Skeletal muscle cell (primary cell): ENCODE data around the gene MTG1.
A peak's percentile ranks its signal among the peaks of the same experiment; 100 is the strongest.

Source experiments
- DNase-seq: peaks from one replicate; pipeline ENCODE4 v3.0.0-alpha.2; 2010; ENCODE audit warnings: low read depth
- H3K4me3 ChIP-seq: 2 replicates; pipeline ENCODE4 v1.5.1; 2011; ENCODE audit warnings: low read depth, mild to moderate bottlenecking, control low read depth, low read length, moderate library complexity

MTG1 gene

DNA sequence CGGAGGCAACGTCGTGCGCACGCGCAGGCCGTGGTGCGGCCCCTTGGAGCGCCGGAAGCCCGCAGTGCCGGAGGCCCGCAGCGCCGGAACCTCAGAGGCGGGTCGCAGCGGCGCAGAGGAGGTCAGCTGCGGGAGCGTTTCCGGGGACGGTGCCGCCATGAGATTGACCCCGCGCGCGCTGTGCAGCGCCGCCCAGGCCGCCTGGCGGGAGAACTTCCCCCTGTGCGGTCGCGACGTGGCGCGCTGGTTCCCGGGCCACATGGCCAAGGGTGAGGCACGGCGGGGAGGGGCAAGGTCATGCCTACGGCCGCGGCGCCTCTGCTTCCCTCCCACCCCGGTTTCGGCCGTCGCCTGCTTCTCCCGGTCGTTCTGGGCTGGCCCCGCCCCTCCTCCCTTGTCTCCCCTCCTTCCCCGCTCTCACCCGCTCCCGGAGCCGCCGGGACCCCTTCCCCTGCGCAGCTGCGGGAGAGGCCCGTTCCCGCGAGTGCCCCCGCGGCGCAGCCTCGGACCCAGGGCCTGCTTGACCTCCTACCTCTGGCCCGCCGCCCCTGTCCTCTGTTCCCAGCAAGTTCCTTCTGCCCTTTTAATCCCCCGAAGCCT lies at the start of gene MTG1:
TSS of gene MTG1 (plus strand) at position 94 of the 600 bp plus-strand sequence. CDS start at position 158, 64 bp downstream.
- peak within 1 kb of the TSS; percentile 96 for H3K4me3 ChIP-seq
- DNase-seq, result peak; percentile 65

GRCh38 chr10:133344236-133344635 lies 49.7 kb upstream of the MTG1 start:
- no peak for DNase-seq
- no peak overlapping the region for H3K4me3 ChIP-seq

DNA sequence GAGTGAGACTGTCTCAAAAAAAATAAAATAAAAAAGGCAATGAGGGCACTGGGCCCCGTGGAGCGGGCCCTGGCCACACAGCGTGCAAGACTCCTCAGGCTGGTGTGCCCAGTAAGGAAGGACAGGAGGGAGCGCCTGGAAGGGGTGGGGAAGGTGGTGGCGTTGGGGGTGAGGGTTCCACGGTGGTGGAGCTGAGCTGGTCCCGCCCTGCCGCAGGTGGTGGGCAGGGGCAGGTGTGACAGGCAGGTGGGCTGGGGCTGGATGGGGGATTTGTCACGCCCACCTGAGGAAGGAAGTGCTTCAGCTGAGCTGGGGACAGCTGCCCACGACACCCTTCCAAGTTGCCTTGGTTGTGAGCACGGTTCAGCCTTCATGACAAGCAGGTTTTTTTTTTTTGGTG lies 47.5 kb upstream of the MTG1 start:
- DNase-seq, result no peak
- H3K4me3 ChIP-seq, result no peak overlapping the region

- no peak overlapping the region for H3K4me3 ChIP-seq
- DNase-seq, result no peak
These were observed 46.0 kb upstream of the MTG1 start for GRCh38 chr10:133347710-133348517.

GRCh38 chr10:133349160-133349568 lies 44.8 kb upstream of the MTG1 start:
- no peak for DNase-seq
- no peak overlapping the region for H3K4me3 ChIP-seq

DNA sequence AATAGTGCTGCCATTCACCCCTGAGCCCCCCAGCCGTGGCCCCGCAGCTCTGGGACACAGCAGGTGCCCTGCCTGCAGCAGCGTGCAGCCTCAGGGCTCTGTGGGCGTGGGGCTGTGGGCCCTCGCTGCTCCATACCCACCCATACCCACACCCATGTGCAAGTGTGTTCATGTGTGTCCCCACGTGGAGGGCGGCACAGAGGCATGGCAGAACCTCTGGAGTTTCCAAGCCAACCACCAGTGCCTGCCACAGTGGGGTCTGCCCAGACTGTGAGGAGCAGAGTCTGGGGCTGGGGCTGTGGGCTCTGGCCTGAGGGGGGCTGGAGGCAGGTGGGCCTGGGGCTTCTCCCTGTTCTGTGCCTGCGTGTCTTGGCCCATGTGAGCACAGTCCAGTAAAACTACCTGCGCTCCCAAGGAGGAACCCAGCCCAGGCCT lies 44.4 kb upstream of the MTG1 start:
- H3K4me3 ChIP-seq, result no peak overlapping the region
- no peak for DNase-seq

GRCh38 chr10:133350283-133350949 lies 43.5 kb upstream of the MTG1 start:
- H3K4me3 ChIP-seq, result no peak overlapping the region
- DNase-seq, result no peak

DNA sequence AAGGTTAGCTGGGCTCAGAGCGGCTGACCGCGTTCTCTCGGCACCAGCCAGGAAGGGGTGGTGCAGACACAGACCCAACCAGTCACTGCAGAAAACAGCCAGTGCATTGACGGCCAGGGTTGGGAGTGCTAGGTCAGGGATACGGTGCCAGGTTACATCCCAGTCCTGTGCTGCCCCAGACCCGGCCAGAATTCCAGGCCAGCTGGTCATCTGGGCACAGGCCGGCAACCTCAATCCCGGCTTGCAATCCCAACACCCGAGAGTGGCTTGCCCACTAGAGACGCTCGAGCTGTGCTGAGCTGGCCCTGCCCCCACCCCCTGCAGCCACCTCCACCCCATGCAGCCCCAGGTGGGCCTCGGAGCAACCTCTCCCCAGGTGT lies 43.0 kb upstream of the MTG1 start:
- DNase-seq, result no peak
- no peak overlapping the region for H3K4me3 ChIP-seq

- no peak overlapping the region for H3K4me3 ChIP-seq
These were observed 42.3 kb upstream of the MTG1 start for GRCh38 chr10:133351408-133352318.

DNA sequence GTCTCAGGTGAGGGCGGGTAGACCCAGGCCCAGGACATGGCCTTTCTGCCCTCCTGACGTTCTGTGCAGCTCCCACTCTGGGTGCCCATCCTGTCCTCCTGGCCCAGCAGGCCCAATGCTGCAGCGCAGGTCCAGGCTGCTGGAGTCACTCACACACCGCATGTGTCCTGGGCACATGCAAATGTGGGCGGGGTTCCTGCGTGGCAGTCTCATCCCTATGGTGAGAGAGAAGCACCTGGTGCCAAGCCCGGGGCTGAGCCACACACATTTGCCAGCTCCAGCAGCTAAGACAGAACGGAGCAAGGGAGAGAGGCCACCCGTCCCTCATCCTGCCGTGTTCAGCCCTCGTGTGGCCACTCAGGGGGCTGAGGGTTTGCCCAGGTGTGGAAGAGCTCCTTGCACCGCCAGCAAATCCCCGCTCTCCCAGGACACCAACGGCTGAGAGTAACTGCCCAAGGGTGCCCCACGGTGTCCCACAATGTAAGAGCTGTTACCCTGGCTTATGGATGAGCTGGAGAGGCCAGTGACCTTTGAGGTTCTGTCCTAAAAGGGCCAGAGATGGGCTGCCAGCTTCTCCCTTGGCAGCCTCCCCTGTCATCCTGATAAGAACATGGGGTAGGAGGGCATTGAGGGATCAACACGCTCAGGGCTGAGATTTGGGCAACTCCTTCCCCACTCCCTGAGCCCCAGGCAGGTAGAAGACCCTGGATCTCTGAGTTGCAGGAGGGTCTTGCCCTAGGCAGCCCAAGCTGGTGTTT lies 40.6 kb upstream of the MTG1 start:
- H3K4me3 ChIP-seq, result no peak overlapping the region

More at GRCh38 chr10:133351408-133352318, 42.3 kb upstream of the MTG1 start:
- DNase-seq, result no peak

DNA sequence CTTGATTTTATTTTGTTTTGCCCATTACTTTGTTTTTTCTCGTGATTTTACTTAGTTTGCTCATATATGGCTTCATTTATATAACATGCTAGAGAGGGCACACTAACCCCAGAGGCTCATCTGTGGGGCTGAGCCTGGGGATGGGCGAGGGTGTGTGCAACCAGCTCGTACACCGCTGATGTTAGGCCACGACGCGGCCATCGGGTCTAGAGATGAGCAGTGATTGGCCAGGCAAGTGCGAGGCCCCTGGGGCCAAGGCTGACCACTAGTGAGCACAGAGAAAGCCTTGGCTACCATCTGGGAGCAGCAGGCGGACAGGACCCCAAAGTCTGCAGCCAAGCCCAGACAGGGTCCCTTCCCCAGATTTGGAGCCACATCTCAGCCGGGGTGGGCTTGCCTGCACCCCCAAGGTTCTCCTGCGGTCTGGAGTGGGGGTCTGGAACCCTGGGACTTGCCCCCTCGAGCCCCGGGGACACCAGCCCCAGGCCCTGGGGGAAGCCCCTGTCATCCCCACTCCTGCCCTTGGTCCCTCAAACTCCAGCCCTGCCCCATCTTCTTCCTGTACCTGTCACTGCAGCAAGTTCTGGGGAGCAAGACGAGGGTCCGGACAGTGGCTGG lies 39.9 kb upstream of the MTG1 start:
- no peak overlapping the region for H3K4me3 ChIP-seq
- no peak for DNase-seq

More for the DNA sequence above, 40.6 kb upstream of the MTG1 start:
- no peak for DNase-seq

GRCh38 chr10:133354672-133355240 lies 39.2 kb upstream of the MTG1 start:
- no peak for DNase-seq
- no peak overlapping the region for H3K4me3 ChIP-seq

- no peak overlapping the region for H3K4me3 ChIP-seq
- DNase-seq, result no peak
These were observed 38.7 kb upstream of the MTG1 start for GRCh38 chr10:133355266-133355665.

DNA sequence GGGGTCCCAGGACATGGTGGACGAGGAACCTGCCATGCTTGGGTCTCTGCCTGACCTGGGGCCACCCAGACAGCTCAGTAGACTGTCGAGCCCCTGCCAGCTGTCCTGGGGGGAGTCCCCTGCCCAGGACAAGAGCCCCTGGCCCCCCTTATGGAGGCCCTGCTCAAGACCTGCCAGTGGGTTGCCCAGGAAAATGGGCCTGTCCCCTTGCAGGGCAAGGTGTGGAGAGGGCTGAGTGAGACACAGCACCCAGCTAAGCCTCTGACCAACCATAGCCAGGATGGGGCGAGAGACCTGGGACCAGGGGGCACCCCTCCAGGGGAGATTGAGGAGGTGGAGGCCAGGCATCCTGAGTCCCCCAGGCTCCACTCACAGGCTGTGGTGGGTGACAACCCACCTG lies 38.0 kb upstream of the MTG1 start:
- no peak overlapping the region for H3K4me3 ChIP-seq
- DNase-seq, result no peak

- no peak for DNase-seq
- H3K4me3 ChIP-seq, result peak overlapping the region; percentile 60
These were observed 37.2 kb upstream of the MTG1 start for GRCh38 chr10:133356549-133357284.

DNA sequence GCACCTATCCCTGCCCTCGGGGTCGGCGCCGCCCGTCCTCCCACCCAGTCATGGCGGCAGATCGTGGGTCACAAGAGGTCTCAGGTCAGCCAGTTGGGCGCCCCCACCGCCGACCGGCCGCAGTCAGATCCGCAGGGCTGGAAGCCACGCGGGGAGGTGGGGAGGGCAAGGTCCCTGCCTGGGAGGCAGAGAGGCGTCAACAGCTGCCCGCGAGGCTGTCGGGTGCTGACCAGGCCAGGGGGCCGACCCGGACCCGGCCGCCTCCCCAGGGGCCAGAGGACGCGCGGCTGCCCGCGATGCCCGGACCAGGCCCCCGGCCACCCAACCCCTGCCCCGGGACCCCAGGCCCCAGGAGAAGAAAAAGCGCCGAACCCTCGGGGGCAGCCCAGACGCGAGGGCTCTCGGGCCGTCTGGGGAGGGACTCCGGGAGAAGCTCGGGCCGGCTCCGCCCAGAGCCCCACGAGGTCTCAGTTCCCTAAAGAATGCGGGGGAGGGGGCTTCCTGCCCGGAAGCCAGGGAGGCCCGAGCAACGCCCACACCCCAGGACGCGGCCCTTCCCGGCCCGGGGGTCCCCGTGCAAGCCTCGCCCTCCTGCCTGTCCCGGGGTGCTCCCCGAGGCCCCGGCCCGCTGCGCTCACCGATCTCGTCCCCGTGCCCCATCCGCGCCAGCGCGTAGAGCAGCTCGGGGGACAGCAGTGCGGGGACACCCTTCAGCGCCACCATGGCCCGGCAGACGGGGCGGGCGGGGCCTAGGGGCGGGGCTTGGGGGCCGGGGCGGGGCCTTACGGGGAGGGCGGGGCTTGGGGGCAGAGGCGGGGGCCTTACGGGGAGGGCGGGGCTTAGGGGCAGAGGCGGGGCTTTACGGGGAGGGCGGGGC lies 36.4 kb upstream of the MTG1 start, which contains the start of gene FUOM:
TSS of gene FUOM (minus strand) at position 735 of the 877 bp plus-strand sequence. CDS start at position 723, 12 bp downstream.
- peak within 1 kb of the TSS; percentile 60 for H3K4me3 ChIP-seq
- peak; percentile 21 for DNase-seq
